HG02623 (cell line): ENCODE measurements around the gene IER5L.
A peak's percentile ranks its signal among the peaks of the same experiment; 100 is the strongest.
"Not testable (repeated sequence)": the region's sequence is repeated elsewhere in the genome, so short reads cannot be mapped to it uniquely, and the experiment has no call there.

ENCODE experiments used
- ATAC-seq: cut with Tn5 transposase; IDR thresholded peaks from one replicate; pipeline ENCODE4 v1.9.1; 2021; ENCODE audit warnings: moderate library complexity; ENCODE audit not compliant: unreplicated experiment

Gene IER5L

DNA sequence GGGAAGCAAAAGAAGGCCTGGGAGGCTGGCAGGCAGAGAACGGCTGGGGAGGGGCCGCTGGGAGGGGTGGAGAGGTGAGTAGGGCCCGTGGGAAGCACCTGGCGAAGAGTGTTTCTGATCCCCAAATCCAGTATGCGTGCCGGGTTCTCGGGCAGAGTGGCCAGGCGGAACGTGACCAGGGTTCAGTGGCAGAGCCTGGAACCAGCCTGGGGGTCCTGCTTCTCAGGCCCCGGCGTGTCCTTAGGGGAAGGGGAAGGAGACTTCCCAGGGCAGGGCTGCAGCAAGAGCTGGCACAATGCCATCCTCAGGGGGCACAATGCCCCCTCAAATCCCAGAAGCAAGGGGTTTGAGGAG, 25.5 kb upstream of the IER5L start:
- no peak for ATAC-seq

- peak; percentile 83 for ATAC-seq
Observed at GRCh38 chr9:129202613-129203555, 24.8 kb upstream of the IER5L start.

- no peak for ATAC-seq
Observed at GRCh38 chr9:129201866-129202265, 23.8 kb upstream of the IER5L start.

- ATAC-seq: no peak
Observed at GRCh38 chr9:129201289-129201688, 23.2 kb upstream of the IER5L start.

DNA sequence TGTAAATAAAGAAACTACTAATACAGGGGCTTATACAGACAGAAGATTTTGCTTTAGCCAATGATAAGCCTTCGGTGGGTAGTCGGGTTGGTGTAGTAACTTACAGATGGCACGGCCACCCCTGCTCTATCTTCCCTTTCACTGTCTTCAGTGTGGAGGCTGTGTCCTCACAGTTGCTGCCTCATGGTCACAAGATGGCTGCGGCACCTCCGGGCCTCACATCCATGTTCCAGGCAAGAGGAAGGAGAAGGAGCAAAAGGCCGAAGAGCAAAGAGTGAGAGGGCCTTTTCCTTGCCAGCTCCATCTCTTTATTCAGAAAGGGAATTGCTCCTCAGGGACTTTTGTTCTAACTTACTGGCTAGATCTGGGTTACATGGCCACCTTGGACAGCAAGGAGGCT, 22.2 kb upstream of the IER5L start:
- no peak for ATAC-seq

DNA sequence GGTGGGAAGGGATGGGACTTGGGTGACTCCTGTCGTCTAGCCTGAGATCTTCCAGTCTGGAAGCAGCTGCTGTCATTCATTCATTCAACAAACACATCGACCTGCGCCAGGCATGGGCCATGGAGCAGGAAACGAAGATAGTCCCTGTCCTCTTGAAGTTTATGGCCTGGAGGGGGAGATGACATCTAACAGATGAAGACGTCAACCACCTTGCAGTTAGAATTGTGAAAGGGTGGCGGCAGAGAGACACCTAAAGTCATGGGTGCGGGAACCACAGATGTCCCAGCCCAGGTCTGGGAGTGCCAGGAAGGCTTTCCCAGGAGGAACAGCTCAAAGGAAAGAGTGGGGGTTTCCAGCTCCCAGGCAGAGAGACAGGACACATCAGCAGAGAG, 21.0 kb upstream of the IER5L start:
- no peak for ATAC-seq

DNA sequence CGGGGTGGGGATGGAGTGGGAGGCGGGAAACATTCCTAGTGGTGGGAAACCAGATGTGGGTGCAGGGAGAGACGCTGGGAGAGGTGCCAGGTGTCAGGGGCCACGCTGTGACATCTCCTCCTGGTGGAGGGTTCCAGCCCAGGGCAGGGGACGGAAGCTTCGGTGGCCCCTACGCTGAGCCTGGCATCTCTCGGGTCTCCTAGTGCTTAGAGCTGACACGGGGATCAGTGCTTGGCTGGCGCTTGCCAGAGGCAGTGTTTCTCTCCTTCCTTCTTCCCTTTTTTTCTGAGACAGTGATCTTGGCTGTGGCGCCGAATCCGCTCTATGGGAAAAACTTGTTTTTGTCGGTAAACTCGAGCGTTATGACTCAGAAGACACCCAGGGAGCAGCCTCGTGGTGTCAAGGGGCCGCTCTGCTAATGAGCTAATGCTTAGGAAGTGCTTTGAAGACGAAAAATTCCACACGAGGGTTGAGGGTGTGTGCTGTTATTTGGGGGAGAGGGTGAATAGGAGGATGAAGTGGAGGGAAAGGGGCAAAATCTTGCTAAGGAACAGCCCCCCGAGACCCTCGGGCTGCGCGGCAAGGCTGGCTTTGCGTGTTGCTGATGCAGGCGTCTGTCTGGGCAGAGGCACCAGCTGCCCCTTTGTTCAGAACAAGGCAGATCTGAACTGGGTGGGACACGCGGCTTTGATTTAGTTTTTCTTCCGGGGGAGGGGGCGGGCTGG, 20.4 kb upstream of the IER5L start:
- no peak for ATAC-seq

GRCh38 chr9:129197978-129198318, 19.9 kb upstream of the IER5L start:
- no peak for ATAC-seq

DNA sequence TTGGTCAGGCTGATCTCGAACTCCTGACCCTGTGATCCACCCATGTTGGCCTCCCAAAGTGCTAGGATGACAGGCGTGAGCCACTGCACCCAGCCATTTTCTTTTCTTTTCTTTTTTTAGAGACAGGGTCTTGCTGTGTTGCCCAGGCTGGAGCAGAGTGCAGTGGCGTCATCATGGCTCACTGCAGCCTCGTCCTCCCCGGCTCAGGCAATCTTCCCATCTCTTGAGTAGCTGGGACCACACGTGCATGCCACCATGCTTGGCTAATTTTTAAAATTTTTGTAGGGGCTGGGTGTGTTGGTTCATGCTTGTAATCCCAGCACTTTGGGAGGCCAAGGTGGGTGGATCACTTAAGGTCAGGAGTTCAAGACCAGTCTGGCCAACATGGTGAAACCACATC, 19.0 kb upstream of the IER5L start:
- not testable (repeated sequence) for ATAC-seq

GRCh38 chr9:129195606-129196005, 17.5 kb upstream of the IER5L start:
- no peak for ATAC-seq

DNA sequence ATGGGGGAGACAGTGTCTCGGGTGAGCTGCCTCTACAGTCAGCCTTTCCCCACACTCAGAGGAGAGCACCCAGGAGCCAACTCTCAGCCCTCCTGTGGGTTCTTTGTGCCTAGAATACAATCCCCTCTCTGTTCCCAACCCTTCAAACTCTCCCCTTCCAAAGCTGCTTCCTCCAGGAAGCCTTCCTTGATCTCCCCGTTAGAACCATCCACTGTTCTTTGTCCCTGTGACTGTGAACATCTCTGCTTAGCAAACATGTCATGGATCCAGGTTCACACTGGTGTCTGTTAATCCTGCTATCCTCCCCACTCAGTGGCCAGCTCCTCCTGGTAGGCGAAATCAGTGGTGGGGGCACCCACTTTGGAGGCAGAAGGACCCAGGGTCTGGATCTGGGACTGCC, 16.2 kb upstream of the IER5L start:
- ATAC-seq: no peak

DNA sequence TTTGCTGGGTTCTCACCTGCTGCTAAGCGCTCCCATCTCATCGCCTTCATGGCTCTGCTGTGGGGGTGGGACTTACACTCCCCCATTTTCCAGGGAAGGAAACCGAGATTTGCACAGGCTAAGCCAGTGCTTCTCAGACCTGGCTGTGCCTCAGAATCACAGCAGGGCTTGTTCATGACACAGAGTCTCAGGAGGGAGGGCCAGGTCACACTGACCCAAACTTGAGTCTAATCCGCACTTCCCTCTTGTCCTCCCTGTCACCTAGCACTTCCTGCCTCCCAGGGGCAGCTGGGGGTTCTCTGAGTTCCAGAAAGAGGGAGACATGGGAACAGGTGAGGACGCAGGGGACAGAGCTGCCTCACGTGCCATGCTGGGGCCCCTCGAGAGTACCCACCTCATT, 15.6 kb upstream of the IER5L start:
- ATAC-seq: no peak

- ATAC-seq: no peak
Observed at GRCh38 chr9:129191234-129191633, 13.2 kb upstream of the IER5L start.

DNA sequence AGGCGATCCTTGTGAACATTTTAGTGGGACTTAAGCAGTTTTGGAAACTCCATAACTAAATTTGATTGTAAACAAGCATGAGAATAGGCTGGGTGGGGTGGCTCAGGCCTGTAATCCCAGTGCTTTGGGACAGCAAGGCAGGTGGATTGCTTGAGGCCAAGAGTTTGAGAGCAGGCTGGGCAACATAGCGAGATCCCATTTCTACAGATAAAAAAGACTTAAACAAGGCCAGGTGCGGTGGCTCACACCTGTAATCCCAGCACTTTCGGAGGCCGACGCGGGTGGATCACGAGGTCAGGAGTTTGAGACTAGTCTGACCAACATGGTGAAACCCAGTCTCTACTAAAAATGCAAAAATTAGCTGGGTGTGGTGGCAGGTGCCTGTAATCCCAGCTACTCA, 11.9 kb upstream of the IER5L start:
- ATAC-seq: not testable (repeated sequence)

DNA sequence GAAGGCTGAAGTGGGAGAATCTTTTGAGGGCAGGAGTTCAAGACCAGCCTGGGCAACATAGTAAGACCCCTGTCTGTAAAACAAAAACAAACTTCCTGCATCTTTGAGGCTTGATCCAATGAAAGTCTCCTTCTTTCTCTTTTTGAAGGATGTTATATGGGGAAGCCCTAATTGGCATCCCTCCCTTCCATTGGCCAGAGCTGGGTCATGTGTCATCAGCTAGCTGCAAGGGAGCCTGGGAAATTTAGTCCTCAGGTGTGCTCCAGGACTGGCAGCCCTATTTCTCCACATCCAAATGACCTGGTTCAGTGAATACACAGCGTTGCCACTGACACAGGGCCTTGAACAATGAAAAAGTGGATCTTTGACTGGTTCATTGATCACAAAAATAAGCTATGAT, 9.0 kb upstream of the IER5L start:
- no peak for ATAC-seq

DNA sequence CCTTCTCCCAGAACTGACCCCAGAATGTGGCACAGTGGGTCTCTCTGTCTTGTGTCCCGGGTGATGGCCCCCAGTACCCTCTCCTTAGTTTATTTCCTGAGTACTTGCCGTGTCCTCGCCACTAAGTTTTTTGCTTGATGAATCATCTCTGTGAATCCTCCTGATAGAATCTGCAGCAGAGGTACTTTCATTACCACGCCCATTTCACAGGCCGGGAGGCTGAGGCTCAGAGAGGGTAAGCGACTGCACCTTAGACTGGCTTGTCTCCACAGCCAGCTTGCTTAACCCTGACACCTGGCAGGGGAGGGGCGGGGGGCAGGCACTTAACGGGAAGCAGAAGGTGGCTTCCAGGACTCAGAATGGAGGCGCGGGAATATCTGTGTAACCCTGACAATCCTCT, 7.9 kb upstream of the IER5L start:
- ATAC-seq: no peak

DNA sequence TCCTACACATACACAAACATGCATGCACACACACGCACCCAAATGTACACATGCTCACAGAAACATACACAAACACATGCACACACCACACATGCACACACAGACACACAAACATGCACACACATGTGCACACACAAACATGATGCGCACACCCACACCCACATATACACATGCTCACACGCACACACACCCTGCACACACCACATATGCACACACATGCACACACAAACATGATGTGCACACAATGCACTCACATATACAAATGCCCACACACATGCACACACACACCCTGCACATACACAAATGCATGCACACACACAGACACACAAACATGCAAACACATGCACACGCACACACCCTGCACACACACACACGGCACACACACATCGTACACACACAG, 7.3 kb upstream of the IER5L start:
- no peak for ATAC-seq

GRCh38 chr9:129184596-129185122, 6.6 kb upstream of the IER5L start:
- no peak for ATAC-seq

GRCh38 chr9:129184219-129184524, 6.1 kb upstream of the IER5L start:
- no peak for ATAC-seq

GRCh38 chr9:129183495-129184218, 5.6 kb upstream of the IER5L start:
- ATAC-seq: no peak

- no peak for ATAC-seq
Observed at GRCh38 chr9:129182625-129183494, 4.8 kb upstream of the IER5L start.
